Omental fat pad (tissue), 4 donors: ENCODE data around the gene MAP3K4. TPM values are rescaled to one million over a fixed set of nuclear protein-coding genes. Genes with fewer than 3 reads are reported as not detected.

ENCODE experiments used
- ATAC-seq: fragments of 150-250 bp; one replicate; pipeline ENCODE4 v1.9.1; 2016; ENCODE audit warnings: mild to moderate bottlenecking, moderate library complexity; ENCODE audit not compliant: low FRiP score
- DNase-seq: peaks from one replicate; pipeline ENCODE4 v3.0.0-alpha.2; 2019; ENCODE audit warnings: low spot score
- total RNA-seq, 4 donors: library from RNA; depleted of rRNA; stranded (reverse); fragments of >200 nt; gene quantifications; one replicate each; pipeline ENCODE4 v1.1.0, GENCODE V29; 2016
- TF ChIP-seq, protein P1 (sequence below), 3 donors: fragments of 450-650 bp; IDR thresholded peaks; one replicate each; pipeline ENCODE4 v1.5.1; 2016 to 2017; ENCODE audit warnings: antibody characterized with exemption in 3 of 3, mild to moderate bottlenecking in 3 of 3, moderate library complexity in 2 of 3

Gene MAP3K4
- total RNA-seq, 4 donors from 2014 or later, result 18.9 to 33.6 (median 25.0) TPM

DNA sequence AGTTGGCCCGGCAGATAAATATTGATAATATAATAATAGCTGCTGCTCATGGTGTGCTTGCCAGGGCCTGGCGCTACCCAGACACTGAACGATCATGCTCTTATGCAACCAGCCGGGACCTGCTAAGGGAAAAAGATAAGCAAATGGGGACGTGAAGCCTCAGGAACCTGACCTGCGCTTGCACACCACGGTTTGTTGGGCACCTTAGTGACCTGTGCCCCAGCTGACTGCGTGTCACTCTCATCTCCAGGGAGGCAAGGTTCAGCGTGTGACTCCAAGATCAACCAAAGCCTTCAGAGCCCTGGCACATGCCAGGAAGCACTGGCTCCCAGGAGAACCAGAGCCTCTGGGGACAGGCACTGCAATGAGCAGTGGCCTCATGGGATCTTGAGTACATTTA, 171.2 kb downstream of the MAP3K4 start:
- no peak for DNase-seq
- TF ChIP-seq, protein P1, sequence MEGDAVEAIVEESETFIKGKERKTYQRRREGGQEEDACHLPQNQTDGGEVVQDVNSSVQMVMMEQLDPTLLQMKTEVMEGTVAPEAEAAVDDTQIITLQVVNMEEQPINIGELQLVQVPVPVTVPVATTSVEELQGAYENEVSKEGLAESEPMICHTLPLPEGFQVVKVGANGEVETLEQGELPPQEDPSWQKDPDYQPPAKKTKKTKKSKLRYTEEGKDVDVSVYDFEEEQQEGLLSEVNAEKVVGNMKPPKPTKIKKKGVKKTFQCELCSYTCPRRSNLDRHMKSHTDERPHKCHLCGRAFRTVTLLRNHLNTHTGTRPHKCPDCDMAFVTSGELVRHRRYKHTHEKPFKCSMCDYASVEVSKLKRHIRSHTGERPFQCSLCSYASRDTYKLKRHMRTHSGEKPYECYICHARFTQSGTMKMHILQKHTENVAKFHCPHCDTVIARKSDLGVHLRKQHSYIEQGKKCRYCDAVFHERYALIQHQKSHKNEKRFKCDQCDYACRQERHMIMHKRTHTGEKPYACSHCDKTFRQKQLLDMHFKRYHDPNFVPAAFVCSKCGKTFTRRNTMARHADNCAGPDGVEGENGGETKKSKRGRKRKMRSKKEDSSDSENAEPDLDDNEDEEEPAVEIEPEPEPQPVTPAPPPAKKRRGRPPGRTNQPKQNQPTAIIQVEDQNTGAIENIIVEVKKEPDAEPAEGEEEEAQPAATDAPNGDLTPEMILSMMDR (IDR thresholded peaks at IDR 0.05), result no peak

DNA sequence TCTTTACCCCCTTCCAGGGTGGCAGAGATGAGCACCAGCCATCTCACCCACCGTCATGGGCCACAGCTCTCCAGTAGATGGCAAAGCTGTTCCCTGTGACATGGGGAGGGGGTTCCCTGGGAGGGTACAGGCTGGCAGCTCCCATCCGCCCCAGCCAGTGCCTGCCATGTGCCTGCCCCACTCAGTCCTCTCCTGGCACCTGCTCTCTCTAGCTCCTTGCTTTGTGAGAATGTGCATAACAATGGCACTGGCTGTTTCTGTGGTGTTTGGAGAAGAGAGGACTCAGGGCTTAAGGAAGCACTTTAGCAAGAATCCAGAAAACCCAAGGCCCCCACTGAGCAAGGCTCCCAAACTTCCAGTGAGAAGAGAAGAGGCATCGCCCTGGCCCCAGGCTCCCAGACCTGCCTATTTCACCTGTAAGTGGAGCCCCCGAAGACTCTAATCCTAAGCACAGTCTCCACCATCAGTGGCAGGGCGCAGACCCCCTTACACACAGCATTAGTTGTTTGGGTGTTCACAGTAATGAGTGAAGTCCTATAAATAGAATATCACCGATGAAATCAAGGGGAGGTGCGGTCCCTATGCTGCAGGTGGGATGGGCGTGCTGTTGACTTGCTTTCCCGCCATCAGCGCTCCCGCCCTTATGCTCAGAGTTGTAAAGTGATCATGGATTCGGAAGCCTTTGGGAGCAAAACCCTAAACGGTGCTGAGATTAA, 172.1 kb downstream of the MAP3K4 start:
- no peak for DNase-seq
- ATAC-seq, result no peak

More for the DNA sequence above, 171.2 kb downstream of the MAP3K4 start:
- no peak for ATAC-seq

DNA sequence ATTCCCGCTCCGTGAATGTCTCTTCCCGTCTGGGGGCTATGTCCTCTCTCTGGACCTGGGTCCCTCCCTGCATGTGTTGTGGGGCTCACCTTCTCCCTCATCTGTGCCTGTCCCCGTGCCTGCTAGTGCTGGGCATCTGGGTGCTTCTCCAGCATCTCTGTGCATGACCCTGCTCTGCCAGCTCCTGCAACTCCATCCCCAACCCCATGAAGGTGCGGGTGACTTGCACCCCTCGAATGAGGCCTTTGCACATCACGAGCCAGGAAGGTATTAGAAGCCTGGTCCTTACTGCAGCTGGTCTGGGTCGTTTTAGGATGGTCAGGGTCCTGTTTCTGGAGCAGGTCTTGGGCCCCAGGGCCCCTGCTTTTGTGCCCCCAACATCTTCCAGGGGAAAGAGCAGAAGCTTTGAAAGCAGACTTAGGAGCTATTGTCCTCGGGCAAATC, 172.6 kb downstream of the MAP3K4 start:
- no peak for DNase-seq
- ATAC-seq, result no peak
- TF ChIP-seq, protein P1 (IDR thresholded peaks at IDR 0.05), result no peak

More for the DNA sequence above, 172.1 kb downstream of the MAP3K4 start:
- TF ChIP-seq, protein P1 (IDR thresholded peaks at IDR 0.05), result no peak

DNA sequence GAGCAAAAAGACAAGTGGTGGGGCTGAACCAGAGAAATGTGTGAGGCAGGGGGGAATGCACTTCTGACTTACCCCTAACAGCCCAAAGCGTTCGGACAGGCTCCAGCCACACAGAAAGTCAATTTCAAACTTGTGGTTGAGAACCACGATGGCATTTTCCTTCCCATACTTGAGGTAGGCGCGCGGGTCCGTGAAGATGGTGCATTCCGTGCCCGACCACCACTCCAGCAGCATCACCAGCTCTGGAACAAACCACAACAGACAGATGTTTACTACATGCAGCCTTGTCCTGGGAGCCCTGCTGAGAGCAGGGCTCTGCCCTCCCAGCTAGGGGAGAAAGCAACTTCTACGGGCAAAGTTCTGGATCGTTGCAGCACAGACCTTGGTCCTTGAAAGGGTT, 174.6 kb downstream of the MAP3K4 start:
- ATAC-seq, result no peak
- DNase-seq, result no peak
- TF ChIP-seq, protein P1 (IDR thresholded peaks at IDR 0.05), result no peak

DNA sequence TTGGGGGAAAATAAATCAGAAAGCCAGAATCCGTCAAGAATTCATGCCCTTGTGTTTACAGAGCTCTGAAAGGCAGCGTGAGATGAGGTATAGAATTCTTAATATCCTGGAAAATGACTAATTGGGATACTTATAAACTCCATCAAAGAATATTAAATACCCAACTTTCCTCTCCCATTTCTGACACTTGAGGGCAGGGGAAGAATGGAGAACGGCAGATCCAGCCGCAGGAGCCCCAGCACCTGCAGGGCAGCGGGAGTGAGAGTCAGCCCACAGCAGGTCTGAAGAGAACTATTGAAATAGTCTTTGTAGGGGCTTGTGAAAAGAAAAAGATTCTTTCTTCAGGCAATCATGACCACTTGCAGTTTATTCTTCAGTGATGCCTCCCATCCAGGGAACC, 175.1 kb downstream of the MAP3K4 start:
- TF ChIP-seq, protein P1 (IDR thresholded peaks at IDR 0.05), result no peak
- ATAC-seq (no peak), DNase-seq (no peak)
